OCI-LY7 (cell line): ENCODE results near the gene BPIFB1.

ENCODE experiments used
- CTCF ChIP-seq: fragments of 200-600 bp; sonication (generic); conservative IDR thresholded peaks from 2 replicates; pipeline ENCODE4 v1.5.1; 2014; ENCODE audit warnings: mild to moderate bottlenecking, antibody characterized with exemption, low read length, moderate library complexity, mixed read lengths
- EZH2phosphoT487 ChIP-seq: fragments of 200-600 bp; sonication (generic); IDR thresholded peaks from 2 replicates; pipeline ENCODE4 v1.6.1; 2018; ENCODE audit warnings: low read depth, borderline replicate concordance, mild to moderate bottlenecking, mixed run types, antibody characterized with exemption, low read length, moderate library complexity, mixed read lengths

- no peak for TF ChIP-seq CTCF
- TF ChIP-seq EZH2phosphoT487, result no peak
Measured at GRCh38 chr20:33303595-33303994, 20.6 kb downstream of the BPIFB1 start.
